Mesodermal cell (in vitro differentiated cells): ENCODE results near the gene SIRPA.

Source experiments
- H3K27ac ChIP-seq: 2 replicates; pipeline ENCODE4 v1.7.0; 2013; ENCODE audit warnings: mild to moderate bottlenecking, low read depth, low read length, moderate library complexity; ENCODE audit not compliant: severe bottlenecking
- H3K36me3 ChIP-seq: 2 replicates; pipeline ENCODE4 v1.7.1; 2013; ENCODE audit warnings: mild to moderate bottlenecking, low read length, moderate library complexity; ENCODE audit not compliant: control insufficient read depth, insufficient read depth
- H3K4me1 ChIP-seq: one replicate; pipeline ENCODE4 v1.7.1; 2013; ENCODE audit warnings: mild to moderate bottlenecking, low read length; ENCODE audit not compliant: insufficient read depth, control insufficient read depth, poor library complexity, severe bottlenecking
- H3K4me3 ChIP-seq: 2 replicates; pipeline ENCODE4 v1.7.0; 2013; ENCODE audit warnings: low read length, control low read depth, mild to moderate bottlenecking; ENCODE audit not compliant: insufficient read depth, poor library complexity, severe bottlenecking; ENCODE audit errors: extremely low read depth
- H3K9me3 ChIP-seq: 2 replicates; pipeline ENCODE4 v1.7.1; 2013; ENCODE audit warnings: mild to moderate bottlenecking, low read length, moderate library complexity; ENCODE audit not compliant: control insufficient read depth
- WGBS, 2 experiments: methylation state at CpG; one replicate each; pipeline ENCODE4 v1.1.5; 2013; ENCODE audit warnings: missing lambda C conversion rate in 2 of 2; ENCODE audit not compliant: insufficient coverage in 2 of 2; 5-methylcytosine and 5-hydroxymethylcytosine counted together

Gene SIRPA

DNA sequence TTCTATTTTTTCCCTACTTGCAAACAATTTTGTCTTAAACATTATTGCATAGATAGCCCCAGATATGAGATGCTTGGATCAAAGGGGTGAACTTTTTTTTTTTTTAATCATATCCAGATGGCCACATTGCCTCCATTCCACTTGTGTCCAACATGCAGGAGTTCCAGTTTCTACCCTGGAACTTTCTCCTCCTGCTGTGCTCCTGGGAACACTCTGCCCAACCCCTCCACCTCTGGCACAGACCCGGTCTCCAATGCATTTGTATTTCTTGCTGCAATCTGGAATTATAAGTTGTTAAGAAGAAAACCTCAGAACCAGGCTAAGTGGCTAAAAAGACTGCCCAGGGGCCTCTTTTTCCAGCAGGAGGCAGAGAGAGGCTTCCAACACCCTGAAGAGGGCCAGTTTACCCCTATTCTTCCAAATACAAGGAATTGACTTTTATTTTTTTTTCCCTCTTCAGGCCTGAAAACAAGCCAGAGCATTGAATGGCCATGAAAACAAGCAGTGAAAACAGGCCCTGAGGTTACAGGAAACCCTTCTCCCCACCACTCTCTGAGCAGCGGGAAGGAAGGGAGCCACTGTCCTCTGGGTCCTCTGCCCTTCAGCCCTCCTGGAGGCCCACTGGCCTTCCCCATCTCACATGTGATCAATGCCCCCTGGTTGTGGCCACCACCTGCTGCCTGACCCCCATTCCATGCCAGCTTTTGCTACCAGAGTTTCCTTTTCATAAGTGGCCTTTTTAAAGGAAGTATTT lies 54.3 kb downstream of the SIRPA start:
- Histone ChIP-seq H3K27ac (no peak overlapping the region), H3K4me3 (no peak overlapping the region), H3K9me3 (no peaks in the 10 kb centered on the region), H3K4me1 (peaks cover 9% of the 10 kb centered on the region), H3K36me3 (no peaks in the 10 kb centered on the region)
- WGBS, 2 experiments, result 60% methylated on average over 1 of the region's 2 CpGs; no CpG with 5 or more reads in 1 of the 2 experiments

- Histone ChIP-seq H3K4me3 (no peak overlapping the region), H3K36me3 (no peaks in the 10 kb centered on the region), H3K9me3 (no peaks in the 10 kb centered on the region), H3K27ac (no peak overlapping the region), H3K4me1 (peaks cover 13% of the 10 kb centered on the region)
- WGBS, 2 experiments, result 57 to 62% methylated on average over 6 to 7 of the region's 7 CpGs
Measured at GRCh38 chr20:1950836-1951235, 55.6 kb downstream of the SIRPA start.

DNA sequence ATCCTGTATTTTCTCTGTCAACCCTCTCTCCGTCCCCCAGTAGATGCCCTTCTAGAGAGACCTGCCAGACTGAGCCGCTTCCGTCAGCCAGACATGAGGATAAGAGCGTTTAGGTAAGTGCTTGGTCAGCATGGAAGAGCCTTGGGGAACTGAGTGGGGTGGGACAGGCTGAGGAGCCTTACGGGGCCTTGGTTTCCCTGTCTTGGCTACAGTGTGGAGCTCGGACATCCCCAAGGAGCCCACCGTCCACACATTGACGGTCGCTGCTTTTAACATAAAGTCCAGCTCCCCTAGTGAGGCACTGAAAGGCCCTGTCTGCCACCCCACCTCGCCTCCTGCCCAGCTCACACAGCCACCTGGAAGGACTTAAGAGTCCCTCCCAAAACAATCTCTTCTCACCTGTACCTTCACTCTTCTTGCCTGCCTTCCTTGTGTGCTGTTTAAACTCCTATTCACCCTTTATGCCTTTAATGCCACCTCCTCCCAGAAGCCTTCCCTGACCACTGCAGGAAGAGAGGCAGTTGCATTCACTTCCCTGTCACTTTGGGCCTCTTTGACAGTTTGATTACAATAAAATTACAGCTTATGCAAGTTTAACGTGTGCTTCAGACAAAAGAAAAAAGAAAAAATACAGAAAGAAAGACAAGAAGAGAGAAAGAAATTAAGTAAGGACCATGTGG lies 56.4 kb downstream of the SIRPA start:
- 85 to 93% methylated on average over 5 to 8 of the region's 11 CpGs for WGBS, 2 experiments
- Histone ChIP-seq H3K4me3 (no peak overlapping the region), H3K27ac (no peak overlapping the region), H3K9me3 (no peaks in the 10 kb centered on the region), H3K36me3 (no peaks in the 10 kb centered on the region), H3K4me1 (peaks cover 12% of the 10 kb centered on the region)

DNA sequence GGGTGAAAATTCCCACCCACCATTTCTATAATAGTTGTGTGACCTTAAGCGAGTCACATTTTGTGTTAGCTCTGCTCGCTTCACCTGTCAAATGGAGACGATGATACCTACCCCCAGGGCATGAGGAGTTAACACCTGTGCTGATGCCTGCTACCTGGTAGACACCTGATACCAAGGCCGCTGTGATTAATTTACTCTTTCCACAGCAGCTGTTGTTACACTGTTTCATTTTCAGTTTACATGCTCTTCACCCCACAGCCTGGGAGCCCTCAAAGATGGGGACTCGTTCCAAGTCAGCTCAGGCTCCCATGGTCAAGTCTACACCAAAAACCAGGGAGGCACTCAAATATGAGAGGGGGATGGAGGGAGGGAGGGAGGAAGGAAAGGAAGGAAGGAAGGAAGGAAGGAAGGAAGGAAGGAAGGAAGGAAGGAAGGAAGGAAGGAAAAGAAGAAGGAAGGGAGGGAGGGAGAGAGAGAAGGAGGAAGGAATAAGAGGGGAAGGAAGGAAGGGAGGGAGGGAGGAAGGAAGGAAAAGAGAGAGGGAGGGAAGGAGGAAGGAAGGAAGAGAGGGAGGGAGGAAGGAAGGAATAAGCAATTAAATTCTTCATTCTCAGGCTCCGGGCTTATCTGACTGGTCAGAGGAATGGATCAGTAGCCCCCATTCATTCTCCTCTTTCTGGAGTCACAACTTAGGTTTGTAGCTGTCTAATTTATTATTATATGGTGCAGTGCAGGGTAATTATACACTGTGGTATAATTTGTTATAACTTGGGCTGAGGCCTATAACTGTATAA lies 57.7 kb downstream of the SIRPA start:
- no peaks in the 10 kb centered on the region for H3K9me3 ChIP-seq
- no peaks in the 10 kb centered on the region for H3K36me3 ChIP-seq
- H3K4me1 ChIP-seq, result peaks cover 4% of the 10 kb centered on the region
- 81 to 87% methylated on average over 3 to 4 of the region's 6 CpGs for WGBS, 2 experiments
- no peak overlapping the region for H3K4me3 ChIP-seq
- H3K27ac ChIP-seq, result no peak overlapping the region

GRCh38 chr20:1953621-1954020 lies 58.4 kb downstream of the SIRPA start:
- Histone ChIP-seq H3K36me3 (no peaks in the 10 kb centered on the region), H3K27ac (no peak overlapping the region), H3K4me3 (no peak overlapping the region), H3K9me3 (no peaks in the 10 kb centered on the region), H3K4me1 (peaks cover 4% of the 10 kb centered on the region)
- 86 to 95% methylated on average over 2 to 4 of the region's 5 CpGs for WGBS, 2 experiments

- Histone ChIP-seq H3K9me3 (no peaks in the 10 kb centered on the region), H3K27ac (no peak overlapping the region), H3K4me3 (no peak overlapping the region), H3K36me3 (no peaks in the 10 kb centered on the region), H3K4me1 (peaks cover 4% of the 10 kb centered on the region)
- 35 to 36% methylated on average over 7 to 8 of the region's 8 CpGs for WGBS, 2 experiments
Measured at GRCh38 chr20:1955217-1955616, 60.0 kb downstream of the SIRPA start.

DNA sequence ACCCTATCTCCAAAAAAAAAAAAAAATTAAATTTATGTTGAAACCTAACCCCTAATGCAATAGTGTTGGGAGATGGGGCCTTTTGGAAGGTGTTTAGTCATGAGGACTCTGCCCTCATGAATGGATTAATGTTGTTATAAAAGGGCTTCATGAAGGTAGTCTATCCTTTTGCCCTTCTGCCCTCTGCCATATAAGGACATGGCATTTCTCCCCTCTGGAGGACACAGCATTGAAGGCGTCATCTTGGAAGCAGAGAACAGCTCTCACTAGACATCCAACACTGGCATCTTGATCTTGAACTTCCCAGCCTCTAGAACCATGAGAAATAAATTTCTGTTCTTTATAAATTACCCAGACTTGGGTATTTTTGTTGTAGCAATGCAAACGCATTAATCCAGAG lies 63.2 kb downstream of the SIRPA start:
- 80 to 100% methylated on average over 1 of the region's 2 CpGs for WGBS, 2 experiments
- no peak overlapping the region for H3K4me3 ChIP-seq
- peaks cover 4% of the 10 kb centered on the region for H3K4me1 ChIP-seq
- H3K9me3 ChIP-seq, result no peaks in the 10 kb centered on the region
- no peak overlapping the region for H3K27ac ChIP-seq
- H3K36me3 ChIP-seq, result no peaks in the 10 kb centered on the region

GRCh38 chr20:1959156-1959555 lies 63.9 kb downstream of the SIRPA start:
- H3K4me1 ChIP-seq, result peaks cover 4% of the 10 kb centered on the region
- no peak overlapping the region for H3K4me3 ChIP-seq
- H3K9me3 ChIP-seq, result no peaks in the 10 kb centered on the region
- no peaks in the 10 kb centered on the region for H3K36me3 ChIP-seq
- WGBS, 2 experiments, result no CpG with 5 or more reads among the region's 2 CpGs
- H3K27ac ChIP-seq, result no peak overlapping the region

DNA sequence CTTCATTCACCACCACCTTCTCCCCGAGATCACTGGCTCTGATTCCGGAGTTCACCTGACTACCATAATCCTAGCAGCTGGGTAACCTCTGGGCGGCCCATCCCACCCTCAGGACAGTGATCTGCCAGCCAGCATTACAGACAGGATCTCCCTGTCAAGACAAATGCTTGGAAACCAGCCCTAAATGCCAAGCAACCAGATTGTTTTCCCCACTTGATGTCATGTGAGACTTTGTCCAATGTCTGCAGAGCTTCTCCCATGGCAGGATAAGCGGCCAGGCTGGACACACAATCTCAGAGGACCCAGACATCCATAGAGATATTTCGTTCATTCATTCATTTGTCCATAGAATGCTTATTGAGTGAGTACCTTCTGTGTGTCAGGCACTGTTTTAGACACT lies 66.2 kb downstream of the SIRPA start:
- WGBS, 2 experiments, result 82 to 83% methylated on average over 3 of the region's 5 CpGs
- Histone ChIP-seq H3K9me3 (no peaks in the 10 kb centered on the region), H3K27ac (no peak overlapping the region), H3K4me1 (no peaks in the 10 kb centered on the region), H3K4me3 (no peak overlapping the region), H3K36me3 (no peaks in the 10 kb centered on the region)

DNA sequence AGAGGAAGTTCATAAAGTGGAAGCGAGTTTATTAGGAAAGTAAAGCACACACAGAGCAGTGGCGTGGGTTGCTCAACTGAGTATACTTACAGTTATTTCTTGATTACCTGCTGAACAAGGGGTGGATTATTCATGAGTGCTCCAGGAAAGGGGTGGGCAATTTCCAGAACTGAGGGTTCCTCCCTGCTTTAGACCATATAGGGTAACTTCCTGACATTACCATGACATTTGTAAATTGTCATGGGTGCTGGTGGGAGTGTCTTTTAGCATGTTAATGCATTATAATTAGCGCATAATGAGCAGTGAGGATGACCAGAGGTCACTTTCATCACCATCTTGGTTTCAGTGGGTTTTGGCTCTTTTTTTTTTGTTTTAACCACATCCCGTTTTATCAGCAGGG lies 68.9 kb downstream of the SIRPA start:
- 86 to 93% methylated on average over 4 of the region's 4 CpGs for WGBS, 2 experiments
- Histone ChIP-seq H3K27ac (no peak overlapping the region), H3K36me3 (no peaks in the 10 kb centered on the region), H3K9me3 (no peaks in the 10 kb centered on the region), H3K4me1 (no peaks in the 10 kb centered on the region), H3K4me3 (no peak overlapping the region)
